ENCODE data around the gene HTR5A.

- TF ChIP-seq CTCF (IDR thresholded peaks at IDR 0.05): no peak
- TF ChIP-seq POLR2A (IDR thresholded peaks at IDR 0.05): no peak
- no peak for TF ChIP-seq EP300 (IDR thresholded peaks at IDR 0.05)
These were observed 62.3 kb downstream of the HTR5A start for GRCh38 chr7:155132431-155132830.
